Cardiac septum (tissue), 1 donor: ENCODE data around the gene ZNF692. TPM values are rescaled to one million over a fixed set of nuclear protein-coding genes. Genes with fewer than 3 reads are reported as not detected.
"Not testable (repeated sequence)": the region's sequence is repeated elsewhere in the genome, so short reads cannot be mapped to it uniquely, and the experiment has no call there.

Experiments used
- DNase-seq: peaks from one replicate; pipeline ENCODE4 v3.0.0-alpha.2; 2020; ENCODE audit warnings: low spot score
- intact Hi-C: fragments of 100-400 bp; cut with DNase I; formaldehyde crosslinking; loops from one replicate; pipeline ENCODE4 v1.14.0; 2022
- total RNA-seq: library from RNA; stranded (reverse); fragmentation: NEBNext Ultra II Directional; extraction: Animal tissue kit (Norgen Biotek cat#: 25700); gene quantifications from one replicate; pipeline ENCODE4 v1.2.1, GENCODE V29; 2021
- donor health status: DM: no; HTN: no; CAD: no.

ZNF692 gene
- total RNA-seq, 1 donor from 2014 or later: 18.1 TPM

DNA sequence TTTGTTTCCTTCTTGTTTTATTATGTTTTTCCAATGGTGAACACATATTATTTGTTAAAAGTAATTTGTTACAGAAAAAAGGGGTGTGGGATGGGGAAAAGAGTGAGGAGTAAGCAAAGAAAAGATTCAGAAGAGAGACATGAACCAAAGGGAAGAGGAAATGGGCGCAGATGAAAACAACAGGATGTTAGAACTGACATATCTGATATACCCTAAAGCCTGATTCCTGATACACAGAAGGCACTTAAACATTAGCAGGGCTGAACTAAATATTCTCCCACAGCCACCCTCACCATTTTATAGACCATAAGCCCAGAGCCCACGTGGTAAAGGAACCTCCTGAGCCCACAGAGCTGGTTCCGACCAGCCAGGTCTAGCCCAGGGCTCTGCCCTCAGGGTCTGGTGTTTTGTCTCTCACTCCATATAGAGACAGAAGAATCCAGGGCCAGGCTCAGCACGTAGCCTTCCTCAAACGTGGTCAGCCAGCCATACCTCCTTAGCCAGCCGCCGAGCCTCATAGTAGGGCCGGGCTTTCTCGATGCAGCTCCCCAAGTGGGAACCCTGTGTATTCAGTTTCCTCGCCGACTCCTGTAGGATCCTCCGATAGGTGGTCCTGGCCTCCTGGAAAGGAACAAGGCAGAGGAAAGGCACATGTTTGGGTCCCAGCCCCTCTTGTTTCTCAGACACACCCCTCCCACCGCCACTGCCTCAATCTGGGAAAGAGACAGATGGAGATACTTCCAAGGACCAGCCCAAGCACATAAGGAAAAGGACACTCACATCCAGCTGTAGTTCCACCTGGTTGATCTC lies 42.6 kb downstream of the ZNF692 start:
- intact Hi-C loops: no loop called here
- DNase-seq: peak; percentile 68

DNA sequence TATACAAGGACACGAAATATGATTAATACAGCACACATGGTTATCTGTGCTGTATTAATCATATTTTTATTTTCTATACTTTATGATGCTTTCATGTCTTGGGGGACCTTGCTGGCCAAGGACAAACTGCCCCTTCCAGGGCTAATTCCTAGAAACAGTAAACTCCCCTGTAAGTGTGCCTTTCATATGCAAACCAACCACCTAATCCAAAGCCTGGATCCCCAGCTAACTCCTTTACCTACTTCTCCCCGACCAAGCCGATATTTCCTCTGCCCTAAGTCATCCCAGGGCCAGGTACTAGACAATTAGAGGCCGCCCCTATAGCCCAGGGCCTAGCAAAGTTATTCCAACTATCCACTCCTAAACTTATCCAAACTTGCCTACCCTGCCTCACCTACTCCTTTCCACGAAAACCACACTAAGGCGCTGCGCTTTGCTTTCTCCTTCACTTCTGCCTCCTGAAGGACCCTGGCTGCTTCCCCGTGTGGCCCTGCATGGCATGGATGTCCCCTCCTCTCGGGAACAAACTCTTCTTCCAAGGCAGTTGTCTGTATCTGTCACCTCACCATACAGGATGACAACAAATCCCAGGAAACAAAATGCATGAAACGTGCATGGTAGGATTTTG lies 43.4 kb downstream of the ZNF692 start:
- intact Hi-C loops: no loop called here
- no peak for DNase-seq

DNA sequence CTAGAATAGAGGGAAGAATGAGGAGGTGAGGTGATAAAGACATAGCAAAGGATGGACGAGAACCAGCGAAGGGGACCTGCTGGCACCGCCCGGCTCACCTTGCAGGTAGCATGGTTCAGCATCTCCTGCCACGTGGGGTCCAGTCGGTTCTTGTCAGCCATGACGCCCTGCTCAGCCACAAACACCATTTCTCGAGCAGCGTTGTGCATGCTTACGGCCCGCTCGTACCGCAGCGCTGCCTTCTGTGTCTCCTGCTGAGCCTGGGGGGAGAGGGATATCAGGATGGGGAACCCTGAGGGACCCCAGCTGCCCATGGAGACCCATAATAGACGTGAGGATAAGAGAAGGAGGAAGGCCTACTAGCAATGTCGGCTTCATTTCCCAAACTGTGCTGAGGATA lies 44.5 kb downstream of the ZNF692 start:
- intact Hi-C loops: no loop called here
- no peak for DNase-seq

DNA sequence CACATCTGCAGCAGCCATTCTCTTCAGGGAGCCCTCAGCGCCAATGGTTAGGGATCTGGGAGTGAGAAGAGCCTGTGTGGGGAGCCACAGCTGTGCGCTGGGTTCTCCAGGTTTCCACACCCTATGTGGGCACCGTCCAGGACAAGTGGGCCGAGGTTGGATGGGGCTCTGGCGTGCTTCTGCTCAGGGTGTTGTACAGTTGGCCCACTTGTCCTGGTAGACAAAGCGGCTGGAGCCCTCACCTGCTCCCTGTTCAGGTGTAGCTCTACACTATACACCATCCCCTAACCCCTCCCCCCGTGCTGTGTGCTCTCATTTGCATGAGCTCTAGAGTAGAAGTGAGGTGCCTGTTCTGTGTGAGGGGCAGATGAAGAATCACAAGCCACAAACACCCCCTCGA lies 45.3 kb downstream of the ZNF692 start:
- no peak for DNase-seq
- intact Hi-C loops: no loop called here

DNA sequence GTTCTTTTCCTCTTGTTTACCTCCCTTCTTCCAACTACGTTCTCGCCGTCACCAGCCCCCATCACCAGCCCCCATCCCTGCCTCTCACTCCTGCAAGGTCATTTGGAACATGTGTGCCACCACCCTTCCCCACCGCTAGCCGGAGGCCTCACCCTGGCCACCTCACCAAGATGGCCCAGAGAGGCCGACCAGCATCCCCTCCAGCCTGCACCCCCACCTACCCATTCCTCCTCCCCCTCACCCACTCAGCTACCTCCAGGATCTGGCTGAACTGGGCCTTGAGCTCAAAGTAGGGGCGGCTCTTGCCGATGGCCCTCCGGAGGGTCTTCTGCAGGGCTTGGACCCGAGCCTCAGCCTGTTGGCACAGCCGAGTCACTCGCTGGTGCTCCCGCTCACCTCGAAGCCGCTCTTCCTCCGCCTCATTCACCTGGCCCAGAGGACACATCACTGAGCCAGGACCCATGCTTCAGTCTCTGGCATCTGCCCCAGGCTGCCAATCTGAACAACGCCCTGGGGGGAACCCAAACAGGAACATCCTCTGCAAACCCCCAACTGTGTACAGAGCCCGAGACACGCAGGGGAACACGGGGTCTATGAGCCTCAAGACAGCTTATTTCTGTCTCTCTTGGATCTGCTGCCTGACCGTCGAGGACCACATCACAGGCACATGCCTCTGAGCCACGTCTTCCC lies 46.0 kb downstream of the ZNF692 start:
- intact Hi-C loops: no loop called here

DNA sequence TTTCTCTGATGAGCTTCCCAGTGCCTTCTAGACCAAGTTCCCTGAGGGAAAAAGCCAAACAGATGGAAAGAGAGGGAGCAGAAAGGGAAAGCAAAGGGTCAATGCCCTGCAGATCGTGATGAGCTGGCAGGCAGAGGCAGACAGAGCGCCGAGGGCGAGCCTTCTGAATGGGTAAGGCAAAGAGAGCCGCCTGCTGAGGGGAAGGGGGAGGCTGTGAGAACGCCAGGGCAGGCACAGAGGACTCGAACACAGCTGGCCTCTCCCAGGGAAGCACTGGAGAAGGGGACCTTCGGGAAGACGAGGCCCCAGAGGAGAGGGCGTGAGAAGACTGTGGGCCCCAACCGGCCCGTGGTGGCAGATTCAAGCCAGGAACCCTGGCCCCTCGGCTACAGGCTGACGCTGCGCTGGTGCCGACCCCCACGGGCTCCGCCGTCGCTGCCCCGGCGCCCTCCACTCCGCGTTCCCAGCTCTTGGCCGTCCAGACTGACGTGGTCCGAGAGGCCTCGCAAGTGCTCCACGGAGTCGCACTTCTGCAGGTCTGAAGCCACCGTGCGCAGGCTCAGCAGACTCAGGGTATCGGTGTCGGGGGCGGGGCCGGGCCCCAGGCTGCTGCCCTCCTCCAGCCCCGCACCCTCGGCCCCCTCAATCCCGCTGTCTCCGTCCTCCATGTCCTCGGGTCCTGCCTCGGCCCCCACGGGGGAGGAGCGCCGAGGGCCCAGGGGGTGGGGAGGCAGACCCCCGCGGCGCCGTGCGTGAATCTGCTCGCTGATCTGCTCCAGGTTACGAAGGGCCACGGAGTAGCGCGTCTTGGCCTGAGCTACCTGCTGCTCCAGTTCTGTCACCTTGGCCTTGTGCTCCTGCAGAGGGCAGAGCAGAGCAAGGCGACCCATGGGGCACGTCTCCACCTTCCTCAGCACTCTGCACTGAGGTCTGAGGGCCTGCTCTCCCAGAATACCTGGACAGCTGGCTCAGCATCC lies 47.1 kb downstream of the ZNF692 start:
- intact Hi-C loops: no loop called here

More for the DNA sequence above, 46.0 kb downstream of the ZNF692 start:
- no peak for DNase-seq

DNA sequence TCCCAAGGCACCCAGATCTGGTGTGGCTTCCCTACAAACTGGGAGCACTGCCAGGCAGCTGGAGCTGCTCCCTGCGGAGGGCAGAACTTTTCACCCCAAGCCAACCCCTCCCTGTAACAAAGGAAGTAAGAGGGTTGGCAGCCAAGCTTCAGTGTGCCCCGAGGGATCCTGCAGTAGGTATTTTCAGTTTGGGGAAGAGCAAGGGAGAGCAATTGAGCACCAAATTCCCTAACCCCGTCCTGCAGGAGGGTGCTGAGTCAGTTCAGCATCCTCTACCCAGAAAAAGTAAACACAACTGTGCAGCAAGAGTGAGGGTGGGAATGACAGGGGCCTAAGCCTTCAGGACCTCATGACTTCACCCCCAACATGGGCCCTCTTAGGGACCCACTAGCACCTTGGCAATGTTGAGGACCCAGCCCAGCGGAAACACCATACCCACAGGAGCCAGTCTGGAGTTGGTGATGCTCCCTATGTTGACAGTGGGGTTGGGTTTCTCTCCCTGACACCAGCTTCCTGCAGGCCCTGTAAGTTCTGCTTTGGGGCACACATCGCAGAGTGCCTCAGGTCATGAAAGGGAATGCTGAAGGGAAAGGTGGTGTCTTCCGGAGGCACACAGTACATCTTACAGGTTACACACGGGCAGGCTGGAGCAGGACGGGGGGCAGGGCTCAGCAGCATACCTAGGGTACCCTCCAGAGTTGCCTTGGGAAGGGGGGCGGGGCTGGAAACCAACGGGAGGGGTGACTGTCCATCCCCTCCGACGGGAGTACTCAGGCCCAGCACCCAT lies 48.0 kb downstream of the ZNF692 start:
- intact Hi-C loops: no loop called here
- no peak for DNase-seq

More for the DNA sequence above, 47.1 kb downstream of the ZNF692 start:
- no peak for DNase-seq

DNA sequence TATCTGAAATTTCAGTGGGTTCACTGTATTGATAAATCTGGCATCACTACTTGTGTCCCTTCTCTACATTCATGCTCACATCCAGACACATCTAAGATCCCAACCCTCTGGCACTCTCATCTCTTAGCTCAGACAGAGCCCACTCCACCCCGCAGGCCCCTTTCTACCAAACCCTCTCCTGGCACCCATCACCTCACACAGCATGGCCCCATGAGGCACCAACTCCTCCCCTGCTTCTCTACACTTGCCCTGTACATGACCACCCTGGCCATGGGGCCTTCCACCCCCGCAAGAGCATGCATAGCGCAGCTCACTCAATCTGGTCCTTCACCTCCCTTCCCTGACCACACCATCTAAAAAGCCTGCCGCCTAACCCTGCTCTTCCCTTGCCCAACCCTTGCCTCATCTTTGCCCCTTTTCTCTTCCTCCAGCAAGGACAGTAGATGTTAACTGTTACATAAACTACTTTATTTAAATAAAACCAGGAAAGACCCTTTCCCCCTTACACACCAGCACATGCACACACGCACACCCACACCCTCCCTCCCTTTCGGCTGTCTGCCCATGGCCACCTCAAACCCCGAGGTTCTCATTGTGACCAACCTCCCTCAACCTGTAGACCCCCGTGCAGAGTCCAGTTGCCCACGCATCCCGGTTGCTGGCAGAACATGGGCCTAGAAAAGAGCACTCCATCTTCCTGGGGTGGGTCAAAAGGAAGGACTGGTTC lies 48.7 kb downstream of the ZNF692 start:
- no peak for DNase-seq
- intact Hi-C loops: loop anchor here (5.0 kb wide), 1 partner anchor 108 kb away; the partner anchor contains the start of gene OR14I1

DNA sequence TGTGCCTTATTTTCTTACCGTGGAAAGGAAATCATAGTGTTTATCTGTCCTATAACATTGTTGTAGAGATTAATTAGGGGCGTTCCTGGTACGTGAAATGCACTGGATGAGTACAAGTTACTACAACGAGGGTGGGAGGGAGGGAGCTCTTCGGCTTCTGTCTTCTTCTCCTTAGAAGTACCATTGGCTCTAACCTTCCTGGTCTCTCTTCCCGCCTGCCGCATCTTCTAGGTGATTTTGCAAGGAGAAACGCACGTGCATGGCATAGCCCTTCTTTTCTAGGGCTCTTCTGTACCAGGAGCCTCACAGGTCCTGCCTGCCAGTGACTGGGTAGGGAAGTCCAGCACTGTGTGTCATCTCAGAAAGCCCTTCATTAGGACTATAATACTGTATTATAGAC lies 50.0 kb downstream of the ZNF692 start:
- intact Hi-C loops: loop anchor here (5.0 kb wide), 1 partner anchor 107 kb away; the partner anchor contains the start of gene OR14I1
- no peak for DNase-seq

DNA sequence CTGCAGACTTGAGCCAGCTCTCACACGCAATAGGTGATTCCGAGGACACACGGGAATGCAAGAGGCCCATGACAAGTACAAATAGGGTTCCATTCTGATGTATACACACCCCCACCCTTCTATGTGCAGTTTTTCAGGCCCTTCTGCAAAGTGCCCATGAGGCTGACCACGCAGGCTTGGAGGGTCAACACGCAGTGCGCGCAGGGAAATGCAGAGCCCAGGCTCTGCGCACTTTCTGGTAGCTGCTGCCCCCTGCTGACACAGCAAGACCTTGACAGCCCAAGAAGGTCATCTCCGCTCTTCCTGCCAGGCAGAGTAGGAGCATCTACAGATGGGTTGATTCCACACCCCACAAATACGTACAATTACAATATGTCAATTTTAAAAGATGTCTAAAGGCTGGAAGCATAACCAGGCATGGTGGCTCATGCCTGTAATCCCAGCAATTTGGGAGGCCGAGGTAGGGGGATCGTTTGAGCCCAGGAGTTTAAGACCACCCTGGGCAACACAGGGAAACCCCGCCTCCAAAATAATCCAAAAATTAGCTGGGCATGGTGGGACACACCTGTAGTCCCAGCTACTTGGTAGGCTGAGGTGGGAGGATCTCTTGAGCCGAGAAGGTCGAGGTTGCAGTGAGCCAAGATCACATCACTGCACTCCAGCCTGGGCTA lies 51.7 kb downstream of the ZNF692 start:
- intact Hi-C loops: loop anchor here (1.0 to 5.0 kb wide), 2 partner anchors 105 to 186 kb away; partner anchors contain the start of gene OR14I1
- DNase-seq: peak; percentile 85

DNA sequence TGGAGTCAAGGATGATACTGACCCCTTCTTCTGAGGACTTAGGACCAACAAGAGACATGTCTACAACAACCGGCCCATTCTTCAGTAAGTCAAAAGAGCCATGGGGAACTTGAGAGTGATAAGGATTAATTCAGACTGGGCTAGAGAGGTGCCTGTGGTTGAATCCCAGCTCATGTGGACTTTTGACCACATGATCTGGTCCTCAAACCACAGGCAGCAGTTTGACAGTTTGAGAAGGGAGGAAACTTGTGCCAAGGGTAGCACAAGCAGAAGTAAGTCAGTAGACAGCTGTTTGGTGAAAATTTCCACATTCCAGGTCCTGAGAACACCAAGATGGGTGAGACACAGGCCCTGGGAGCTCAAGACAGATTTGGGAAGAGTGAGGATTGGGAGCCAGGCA lies 53.0 kb downstream of the ZNF692 start:
- intact Hi-C loops: loop anchor here (5.0 kb wide), 1 partner anchor 104 kb away; the partner anchor contains the start of gene OR14I1
- DNase-seq: no peak

DNA sequence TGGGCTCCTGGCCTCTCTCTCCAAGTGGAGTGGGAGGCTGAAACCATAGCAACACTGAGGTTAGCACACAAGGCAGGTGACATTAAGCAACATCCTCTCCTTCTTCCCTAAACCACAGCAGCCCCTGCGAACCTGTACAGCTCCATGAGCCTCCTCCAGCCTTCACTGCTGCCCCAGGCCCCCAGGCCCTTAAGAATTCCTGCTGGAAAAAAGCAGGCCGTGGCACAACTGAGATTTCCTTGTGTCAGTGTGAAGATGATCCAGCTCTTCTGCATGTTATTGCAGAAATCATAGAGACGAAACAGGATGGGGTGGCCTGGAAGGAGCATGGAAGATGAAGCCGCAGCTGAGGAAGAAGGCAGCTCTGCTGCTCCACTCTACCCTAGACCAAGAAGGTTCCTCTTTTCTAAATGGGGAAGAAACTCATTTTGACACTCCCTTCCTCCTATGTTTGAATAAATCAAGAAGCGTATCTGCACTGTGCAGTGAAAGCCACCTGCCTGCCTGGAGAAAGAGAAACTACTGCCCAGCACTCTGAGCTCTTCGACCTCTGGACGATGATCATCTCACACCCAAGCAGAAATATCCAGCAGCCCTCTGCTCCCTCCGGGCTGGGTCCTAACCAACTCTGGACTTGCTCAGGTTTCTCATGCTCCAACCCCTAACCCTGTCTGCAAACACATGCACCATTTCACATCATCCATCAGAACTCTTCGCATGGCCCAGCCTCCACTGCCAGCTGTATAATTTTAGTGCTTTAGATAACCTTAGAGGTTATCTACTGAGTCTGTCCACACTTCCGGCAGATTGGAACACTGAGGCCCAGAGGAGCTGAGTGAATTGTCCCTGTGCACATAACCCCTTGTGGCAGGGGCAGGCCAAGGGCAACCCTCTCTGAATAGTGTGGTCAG lies 53.9 kb downstream of the ZNF692 start:
- no peak for DNase-seq
- intact Hi-C loops: loop anchor here (5.0 kb wide), 1 partner anchor 103 kb away; the partner anchor contains the start of gene OR14I1

DNA sequence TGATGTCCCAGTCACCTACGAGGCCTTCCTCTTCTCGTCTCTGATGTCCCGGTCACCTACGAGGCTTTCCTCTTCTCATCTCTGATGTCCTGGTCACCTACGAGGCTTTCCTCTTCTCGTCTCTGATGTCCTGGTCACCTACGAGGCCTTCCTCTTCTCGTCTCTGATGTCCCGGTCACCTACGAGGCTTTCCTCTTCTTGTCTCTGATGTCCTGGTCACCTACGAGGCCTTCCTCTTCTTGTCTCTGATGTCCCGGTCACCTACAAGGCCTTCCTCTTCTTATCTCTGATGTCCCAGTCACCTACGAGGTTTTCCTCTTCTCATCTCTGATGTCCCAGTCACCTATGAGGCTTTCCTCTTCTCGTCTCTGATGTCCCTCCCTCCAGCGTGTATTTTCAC lies 55.4 kb downstream of the ZNF692 start:
- intact Hi-C loops: not testable (repeated sequence)

DNA sequence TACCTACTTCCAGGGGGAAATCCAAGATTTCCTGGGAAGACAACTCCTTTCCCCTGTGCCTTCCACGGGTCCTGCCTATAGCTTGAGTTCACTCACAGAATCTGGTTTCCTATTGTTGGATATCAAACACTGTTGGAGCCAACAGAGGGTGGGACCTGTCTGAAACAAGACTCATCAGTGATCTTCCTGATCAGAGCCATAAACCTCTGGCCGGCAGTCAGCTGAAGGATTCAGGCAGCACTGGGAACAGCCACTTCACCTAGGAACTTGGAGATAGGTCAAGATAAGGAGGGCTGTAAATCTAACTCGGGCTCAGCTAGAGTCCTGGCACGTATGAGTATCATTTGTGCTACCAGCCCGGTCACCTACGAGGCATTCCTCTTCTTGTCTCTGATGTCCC lies 56.4 kb downstream of the ZNF692 start:
- no peak for DNase-seq
- intact Hi-C loops: no loop called here

More for the DNA sequence above, 55.4 kb downstream of the ZNF692 start:
- DNase-seq: not testable (repeated sequence)

DNA sequence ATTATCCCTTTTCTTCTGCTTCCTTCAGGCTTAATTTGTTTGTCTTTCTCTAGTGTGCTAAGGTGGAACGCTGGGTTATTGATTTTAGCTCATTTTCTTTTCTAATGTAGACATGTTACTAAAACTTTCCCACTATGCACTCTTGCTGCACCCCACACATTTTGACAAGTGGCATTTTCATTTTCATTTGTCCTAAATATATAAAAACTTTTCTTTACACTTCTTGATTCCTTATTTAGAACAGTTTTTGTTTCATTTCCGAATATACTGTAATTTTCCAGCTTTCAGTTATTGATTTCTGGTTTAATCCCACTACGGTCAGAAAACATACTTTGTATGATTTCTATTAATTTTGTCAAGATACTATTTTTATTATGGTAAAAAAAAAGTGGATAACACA lies 58.4 kb downstream of the ZNF692 start:
- no peak for DNase-seq
- intact Hi-C loops: no loop called here
